Stromal cell of bone marrow (primary cell): Measurements from ENCODE around the gene TPP1.
A peak's percentile ranks its signal among the peaks of the same experiment; 100 is the strongest.

ENCODE experiments used
- DNase-seq: peaks from one replicate; pipeline ENCODE4 v3.0.0-alpha.2; 2012; ENCODE audit warnings: low read depth

Gene TPP1

DNA sequence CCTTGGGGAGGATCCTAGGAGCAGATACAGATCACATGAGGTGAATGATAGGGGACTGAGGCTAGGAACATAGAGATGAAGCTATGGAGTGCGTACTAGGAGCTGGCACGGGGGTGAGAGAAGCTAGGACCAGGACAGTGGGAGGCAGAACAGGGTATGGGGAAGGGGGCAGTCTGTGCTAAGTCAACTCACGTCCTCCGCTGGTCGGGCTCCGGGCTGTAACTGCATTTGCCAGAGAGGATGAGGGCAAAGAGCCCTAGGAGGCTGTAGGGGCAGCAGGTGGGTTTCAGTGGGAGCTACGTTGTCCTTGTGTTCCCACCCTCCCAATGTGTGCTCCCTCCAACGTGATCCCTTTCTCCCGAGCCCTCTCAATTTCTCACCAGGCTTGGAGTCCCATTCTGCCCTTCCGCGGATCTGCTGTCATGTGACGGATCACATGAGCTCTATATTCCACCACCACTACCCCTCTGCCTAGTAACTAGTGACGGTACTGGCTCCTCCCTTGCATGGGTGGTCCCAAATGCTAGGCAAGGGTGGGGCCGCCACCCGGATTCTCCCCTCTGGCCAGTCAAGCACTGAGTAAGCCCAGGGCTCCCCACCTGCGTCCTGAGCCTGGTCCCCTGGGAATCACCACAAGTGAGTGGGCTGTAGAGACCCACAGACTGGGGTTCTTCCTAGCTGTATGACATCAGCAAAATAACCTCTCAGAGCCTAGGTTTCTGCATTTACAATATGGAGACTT is at the start of gene TPP1:
Gene TPP1 (minus strand): TSS at position 419 of the 742 bp plus-strand sequence. CDS start 22 bp downstream, at position 397.
- peak; percentile 92 for DNase-seq

DNA sequence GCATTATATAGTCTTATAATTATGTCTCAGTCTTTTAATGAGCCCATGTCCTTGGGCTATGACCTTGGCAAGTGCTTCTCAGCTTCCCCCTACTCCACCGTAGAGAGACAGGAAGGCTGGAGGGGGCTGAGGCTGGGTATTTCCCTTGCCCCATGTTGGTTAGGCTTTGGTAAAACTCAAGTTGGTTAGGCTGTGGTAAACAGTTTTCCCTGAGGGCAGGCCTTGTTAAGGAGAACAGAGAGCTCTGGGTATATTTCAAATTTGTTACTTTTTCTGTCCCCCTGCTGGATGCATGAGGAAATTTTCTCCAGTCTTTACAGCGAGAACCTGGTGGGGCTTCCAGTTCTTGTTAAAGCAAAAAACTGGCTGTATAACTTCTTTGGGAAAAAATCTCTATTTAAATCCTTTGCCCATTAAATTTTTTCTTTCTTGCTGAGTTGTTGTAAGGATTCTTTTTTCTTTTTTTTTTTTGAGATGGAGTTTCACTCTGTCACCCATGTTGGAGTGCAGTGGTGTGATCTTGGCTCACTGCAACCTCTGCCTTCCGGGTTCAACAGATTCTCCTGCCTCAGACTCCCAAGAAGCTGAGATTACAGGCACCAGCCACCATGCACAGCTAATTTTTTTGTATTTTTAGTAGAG is 48.6 kb upstream of the TPP1 start:
- no peak for DNase-seq

DNA sequence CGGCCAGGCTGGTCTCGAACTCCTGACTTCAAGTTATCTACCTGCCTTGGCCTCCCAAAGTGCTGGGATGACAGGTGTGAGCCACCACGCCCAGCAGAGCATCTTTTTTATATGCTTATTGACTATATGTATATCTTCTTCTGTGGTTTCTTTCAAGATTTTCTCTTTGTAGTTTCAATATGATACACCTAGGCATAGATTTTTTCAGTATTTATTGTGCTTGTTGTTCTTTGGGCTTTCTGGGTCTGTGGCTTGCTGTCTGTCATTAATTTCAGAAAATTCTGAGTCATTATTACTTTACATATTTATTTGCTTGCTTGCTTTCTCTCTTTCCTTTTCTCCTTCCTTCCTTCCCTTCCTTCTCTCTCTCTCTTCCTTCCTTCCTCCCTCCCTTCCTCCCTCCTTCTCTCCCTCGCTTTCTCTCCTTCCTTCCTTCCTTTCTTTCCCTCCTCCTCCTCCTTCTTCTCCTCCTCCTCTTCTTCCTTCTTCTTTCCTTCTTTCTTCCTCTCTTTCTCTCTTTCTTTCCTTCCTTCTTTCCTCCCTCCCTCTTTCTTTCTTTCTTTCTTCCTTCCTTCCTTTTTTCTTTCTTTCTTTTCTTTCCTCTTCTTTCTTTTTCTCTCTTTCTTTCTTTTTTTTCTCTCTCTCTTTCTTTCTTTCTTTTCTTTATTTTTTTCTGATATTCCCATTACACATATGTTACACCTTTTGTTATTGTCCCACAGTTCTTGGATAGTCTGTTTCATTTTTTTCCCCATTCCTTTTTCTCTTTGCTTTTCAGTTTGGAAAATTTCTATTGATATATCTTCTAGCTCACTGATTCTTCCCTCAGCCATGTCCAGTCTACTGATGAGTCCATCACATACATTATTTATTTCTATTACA is 47.3 kb upstream of the TPP1 start:
- DNase-seq = no peak

DNA sequence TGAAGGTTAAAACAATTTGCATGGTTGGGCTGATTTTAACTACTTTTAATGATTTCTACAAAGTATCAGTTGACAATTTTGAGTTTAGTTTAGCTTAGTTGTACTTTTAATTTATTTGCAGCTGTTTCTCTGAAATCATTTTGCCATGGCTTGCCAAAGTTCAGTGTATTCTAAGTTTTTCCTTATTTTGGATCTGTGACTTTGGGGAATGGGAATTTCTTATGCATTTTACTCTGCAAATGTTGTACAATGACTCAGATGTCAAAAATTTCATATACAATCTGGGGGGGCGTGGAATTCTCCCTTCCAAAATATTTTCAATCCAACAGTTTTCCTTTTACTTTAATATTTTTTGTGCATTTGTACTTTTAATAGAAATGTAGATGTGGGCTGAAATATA is 45.3 kb upstream of the TPP1 start:
- no peak for DNase-seq

DNA sequence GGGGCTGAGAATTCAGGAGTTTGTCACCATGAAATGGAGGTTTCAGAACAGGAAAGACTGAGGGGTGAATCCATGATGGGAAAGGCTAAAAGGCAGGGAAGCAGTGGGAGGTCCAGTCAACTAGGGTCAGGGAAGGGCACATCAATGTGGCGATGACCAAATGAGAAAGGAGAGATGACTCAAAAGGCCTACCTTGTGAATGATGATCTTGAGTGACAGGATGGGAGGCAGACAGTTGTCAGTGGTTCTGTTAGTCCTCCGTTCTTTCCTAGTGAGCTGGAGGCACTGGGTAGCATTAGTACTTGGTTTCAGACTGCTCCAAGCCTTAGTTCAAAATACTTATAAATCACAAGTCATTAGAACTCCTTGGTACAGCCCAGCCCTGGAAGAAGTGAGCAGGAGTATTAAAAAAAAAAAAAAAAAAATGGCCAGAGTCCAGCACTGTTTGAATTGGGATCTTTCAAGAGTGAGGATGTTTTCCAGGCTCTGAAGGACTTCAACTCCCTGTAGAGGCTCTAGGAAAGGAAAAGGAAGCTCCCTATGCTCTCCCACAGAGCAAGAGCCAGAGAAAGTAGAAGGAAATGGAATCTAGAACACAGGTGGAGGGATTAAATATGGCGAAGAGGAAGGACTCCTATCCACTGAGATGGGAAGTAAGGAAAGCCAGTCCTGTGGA is 44.7 kb upstream of the TPP1 start:
- DNase-seq = no peak

DNA sequence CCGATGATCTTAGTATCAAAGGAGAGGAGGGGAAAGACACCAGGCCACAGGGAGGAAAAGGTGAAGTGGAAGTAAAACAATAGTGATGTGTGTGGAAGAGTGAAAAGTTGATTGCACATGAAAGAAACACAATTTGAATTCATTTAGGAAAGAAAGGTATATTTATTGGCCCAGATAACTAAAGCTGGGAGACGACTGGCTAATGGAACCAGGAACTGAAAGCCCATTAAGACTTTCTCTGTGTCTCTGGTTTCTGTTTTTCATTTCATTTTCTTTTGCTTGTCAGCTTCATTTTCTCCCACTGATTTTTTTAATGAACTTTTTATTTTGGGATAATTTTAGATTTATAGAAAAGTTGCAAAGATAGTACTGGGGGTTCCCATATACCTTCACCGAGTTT is 41.5 kb upstream of the TPP1 start:
- no peak for DNase-seq

DNA sequence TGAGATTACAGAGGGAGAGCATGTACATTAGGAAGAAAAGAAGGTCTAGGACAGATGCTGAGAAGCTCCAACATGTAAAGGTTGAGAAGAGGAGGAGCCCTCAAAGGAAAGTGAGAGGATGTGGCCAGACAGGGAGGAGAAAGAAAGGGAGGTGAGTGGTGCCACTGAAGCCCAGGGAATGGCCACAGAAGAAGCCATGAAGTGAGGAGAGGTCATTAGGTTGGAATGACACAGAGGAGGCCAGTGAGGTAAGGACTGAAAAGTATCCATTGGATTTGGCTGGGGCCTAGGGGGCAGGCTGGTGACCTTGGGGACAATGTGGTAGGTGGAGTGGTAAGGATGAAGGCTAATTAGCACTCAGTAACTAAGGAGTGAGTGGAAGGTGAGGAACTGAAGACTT is 39.4 kb upstream of the TPP1 start:
- no peak for DNase-seq

DNA sequence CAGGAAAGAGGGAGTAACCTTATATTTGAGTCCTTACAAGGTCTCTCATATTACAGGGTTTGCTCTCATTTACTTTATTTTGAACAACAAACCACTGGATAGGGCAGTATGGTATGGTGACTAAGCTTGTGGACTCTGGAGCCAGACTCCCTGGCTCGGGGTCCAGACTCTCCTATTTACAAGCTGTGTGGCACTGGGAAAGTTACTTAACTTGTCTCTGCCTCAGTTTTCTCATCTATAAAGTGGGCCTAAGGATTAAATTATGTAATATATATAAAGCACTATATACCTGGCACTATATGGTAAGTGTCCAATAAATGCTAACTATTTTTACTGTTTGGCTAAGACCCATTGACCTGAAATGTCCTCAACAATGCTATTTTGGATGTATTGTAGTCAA is 38.1 kb upstream of the TPP1 start:
- DNase-seq = no peak

DNA sequence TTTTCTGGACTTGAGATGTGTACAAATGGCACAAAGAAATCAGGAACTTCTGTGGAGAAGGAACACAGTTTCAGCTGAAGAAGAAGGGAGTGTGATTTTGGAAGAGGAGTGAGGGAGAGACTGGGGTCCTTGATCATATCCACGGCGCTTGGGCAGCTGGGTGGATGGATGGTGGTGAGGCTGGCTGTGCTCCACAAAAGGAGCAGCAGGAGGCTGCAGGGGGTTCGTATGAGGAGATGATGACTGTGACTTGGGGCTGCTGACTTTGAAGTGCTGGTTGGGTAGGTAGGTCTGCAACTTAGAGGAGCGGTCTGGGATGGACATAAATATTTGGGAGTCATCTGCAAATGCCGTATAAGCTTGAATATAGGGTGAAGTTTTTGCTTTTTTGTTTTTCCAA is 37.7 kb upstream of the TPP1 start:
- no peak for DNase-seq

DNA sequence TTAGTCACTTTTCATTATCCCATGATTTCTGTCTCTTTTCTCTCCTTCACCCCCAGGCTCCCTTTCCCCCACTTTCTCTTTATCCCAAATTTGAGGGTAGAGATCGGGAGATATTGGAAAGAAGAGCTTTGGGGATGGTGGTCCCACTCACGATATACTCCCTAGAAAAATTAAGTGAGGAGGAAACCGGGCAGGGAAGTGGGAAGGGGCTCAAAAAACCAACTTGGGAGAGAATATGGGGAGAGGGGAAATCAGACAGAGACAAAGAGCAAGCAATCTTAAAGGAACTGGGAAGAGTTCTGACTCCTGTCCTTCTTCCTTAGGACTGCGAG is 37.3 kb upstream of the TPP1 start:
- no peak for DNase-seq

DNA sequence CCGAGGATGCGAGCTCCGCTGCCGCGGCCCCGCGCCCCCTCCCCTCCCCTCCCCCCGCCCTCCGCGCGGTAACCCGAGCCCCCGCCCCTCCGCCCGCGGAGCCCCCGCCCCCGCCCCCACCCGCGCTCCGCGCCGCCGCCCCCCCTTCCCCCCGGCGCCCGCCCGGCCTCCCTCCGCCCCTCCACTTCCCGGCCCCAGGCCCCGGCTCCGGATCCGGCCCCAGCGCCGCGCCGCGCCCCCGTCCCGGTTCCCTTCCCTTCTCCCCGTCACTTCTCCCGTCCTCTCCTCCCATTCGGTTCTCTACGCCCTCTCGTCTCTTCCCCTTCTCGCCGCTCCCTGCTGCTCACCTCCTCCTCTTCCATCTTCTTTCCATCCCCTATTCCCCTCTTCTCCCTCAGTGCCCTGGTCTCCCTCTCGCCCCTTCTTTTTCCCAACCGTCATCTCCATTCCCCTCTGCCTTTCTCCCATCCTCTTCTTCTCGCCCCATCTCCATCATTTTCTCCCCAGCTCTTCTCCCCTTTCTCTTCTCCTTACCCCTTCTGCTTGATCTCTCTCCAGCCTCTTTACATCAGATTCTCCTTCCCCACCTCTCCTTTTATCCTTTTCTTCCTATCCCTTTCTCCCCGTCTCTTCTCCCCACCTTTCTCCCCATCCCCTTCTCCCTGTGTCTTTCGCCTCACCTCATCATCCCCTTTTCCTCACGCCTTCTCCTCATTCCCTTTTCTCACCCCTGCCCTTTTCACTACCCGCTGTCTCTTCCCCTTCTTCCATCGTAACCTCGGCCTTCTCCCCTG is 36.8 kb upstream of the TPP1 start, which contains the start of gene DCHS1:
Gene DCHS1 (minus strand): TSS at position 20 of the 794 bp plus-strand sequence. CDS start 14,196 bp downstream, outside the sequence.
- DNase-seq = no peak

DNA sequence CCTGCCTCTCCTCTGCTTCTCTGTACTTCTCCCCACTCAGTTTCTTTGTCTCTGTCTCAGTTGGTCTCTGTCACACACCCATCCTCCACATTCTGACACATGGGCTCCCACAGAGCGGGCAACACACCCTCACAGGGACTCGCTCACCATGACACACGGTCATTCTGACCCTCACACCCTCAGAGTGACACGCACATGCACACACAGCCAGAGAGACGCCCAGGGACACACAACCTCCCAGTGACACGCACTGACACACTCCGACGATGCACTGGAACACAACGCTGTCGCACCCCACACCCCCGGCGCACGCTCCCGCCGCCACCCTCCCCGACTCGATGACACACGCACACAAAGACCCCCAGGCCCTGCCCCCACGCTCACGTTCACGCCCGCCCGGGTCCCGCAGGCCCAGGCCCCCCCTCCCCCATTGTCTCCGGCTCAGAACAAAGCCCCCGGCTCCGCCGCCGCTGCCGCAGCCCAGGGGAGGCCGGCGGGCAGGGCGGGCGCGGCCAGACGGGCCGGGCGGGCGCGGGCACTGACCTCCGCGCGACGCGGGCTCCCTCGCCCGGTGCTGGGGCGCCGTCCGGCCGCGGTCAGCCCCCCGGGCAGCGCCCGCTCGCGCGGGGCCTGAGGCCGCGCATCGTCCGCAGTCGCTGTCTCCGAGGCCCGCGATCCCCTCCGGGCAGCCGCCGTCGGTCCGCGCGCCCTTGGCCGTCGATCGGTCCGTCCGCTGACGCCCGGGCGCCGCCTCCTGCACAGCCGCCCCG is 36.0 kb upstream of the TPP1 start:
- no peak for DNase-seq

DNA sequence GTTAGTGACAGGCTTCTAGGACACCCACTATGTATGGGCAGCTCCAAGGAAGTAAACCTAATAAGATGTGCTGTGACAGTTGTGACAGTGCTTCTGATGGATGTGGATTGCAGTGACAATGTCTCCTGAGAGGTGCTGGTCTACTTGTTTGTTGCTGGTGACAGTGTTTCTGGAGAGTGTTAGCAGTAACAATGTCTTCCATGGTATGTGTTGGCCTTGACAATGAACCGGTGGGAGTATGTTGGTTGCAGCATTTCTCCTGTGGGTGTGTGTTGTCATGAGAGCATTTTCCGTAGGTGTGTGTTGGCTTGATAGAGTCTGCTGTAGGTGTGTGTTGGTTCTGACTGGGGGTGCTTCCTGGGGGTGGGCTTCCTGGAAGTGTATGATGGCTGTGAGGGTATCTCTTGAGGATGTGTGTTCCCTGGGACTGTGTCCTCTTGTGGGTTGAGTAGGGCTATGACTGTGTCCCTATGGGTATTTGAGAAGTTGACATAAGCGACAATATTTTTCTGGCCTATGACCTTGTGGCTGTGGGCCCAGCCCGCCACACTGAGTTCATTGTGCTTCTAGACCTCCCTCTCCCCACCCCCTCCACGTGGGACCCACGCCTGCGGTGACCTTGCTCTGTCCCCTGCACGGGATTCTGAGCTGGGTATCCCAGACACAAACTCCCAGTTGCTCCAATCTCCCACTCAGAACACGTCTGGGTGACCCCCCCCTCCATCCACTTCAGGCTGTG is 35.2 kb upstream of the TPP1 start:
- DNase-seq = no peak

DNA sequence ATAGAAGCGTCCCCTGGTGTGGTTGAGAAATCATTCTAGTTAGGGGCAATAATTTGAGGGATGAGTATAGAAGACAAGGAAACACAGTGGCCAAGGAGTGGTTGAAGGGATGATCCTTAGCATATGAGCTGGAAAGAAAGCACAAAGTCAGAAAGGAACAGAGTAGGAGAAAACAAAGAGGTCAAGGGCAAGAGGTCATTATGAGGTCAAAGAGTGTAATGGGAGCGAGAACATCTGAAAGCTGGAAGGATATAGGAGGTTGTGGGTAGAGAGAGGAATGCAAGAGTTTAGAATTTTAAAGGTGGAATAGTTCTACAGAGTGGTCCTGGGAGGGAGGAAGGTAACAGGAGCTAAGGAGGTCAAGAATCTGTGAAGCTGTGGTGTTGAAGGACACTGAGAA is 34.4 kb upstream of the TPP1 start:
- no peak for DNase-seq

DNA sequence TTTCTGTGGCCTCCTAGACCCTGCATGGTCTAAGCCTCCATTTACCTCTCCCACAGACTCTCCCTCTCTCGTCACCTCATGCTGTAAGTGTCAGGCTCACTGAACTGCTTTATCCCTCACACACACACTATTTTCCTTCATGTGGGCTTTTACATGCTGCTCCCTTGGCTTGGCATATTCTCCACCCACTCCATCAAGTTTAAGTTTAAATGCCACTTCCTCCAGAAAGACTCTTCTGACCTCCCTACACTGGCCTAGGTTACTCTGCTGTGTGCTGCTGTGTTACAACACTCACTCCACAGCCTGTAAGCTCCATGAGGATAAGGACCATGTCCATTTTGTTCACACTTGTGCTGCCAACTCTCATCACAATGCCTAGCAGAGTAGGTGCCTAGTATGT is 33.9 kb upstream of the TPP1 start:
- DNase-seq = no peak

DNA sequence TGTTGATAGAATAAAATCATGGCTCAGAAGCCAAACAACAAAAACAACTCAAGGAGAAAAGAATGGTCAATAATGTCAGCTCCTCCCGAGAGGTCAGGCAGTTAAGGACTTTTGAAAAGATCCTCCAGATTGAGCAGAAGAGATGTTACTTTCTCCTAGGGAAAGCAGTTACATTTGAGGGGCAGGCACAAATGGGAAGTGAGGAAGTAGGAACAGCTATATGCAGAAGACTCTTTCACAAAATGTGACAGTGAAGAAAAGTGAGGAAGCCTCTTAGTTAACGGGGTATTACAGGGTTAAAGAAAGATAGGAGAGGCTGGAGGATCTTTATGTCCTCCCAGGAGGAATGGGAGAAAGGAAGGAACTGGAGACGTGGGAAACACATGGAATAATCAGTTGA is 33.0 kb upstream of the TPP1 start:
- no peak for DNase-seq

DNA sequence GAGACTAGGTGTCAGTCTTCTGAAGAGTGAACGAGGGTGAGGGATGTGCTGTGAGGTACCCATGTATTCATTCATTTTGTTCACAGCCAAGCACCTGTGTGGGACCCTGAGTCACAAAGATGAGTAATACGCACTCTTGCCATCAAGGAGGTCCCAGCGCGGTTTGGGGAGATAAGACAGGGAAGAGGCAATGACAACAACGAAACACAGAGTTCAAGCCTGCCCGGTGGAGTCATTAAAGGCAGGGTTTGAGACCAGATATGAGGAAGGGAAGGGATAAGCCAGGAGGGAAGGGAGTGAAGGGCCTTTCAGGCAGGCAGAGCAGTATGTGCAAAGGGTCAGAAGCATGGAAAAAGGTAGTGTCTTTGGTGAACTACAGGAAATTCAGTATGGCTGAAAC is 31.8 kb upstream of the TPP1 start:
- no peak for DNase-seq

DNA sequence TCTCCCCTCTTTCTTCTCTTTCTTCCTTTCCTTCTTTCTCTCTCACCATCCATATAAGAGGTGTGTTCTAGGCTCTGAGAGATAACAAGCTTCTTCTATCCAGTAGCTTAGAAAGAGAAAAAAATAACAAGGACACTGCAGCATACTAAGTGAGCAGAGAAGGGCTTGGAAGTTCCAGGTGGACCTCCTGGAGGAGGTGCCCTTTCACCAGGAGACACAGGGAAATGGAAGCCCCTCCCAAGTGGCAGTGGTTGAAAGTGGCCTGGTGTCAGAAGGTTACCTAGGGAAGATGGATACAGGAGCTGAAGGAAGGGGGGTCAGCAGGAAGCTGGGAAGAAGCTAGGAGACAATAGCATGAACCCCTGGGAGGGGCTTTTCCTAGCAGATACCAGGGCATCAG is 30.9 kb upstream of the TPP1 start:
- DNase-seq = no peak

DNA sequence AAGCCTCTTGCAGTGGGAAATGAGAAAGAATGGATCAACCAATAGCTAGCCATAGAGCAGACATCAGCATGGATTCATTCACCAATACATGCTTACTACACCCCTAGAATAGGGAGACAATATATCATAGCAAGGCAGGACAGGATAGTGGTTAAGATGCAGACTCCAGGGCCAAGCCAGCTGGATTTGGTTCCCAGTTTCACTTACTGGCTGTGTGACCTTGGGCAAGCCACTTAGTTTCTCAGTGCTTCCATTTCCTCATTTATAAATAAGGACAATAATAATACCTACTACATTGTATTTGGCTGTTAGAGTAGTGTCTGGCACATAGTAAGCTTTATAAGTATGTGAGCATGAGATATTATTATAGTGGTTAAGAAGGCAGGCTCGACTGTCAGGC is 29.3 kb upstream of the TPP1 start:
- no peak for DNase-seq

DNA sequence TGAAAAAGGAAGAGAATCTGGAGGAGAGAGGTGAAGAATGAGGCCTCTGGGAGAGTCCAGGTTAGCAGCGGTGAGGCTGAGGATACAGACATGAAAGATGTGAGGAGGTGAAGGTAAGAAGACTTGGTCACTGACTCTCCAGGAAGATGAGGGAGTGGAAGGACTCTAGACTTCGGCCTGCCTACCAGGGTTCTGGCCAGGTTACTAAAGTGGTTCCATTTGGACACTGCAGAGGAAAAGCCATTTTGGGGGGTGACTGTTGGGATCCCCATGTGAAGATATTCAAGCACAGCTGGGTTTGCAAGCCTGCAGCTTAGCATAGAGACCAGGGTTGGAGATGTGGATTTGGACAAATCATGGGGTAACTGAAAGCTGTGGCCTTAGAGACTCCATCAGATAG is 28.6 kb upstream of the TPP1 start:
- no peak for DNase-seq
